ENCODE data around the gene COL11A1.

DNA sequence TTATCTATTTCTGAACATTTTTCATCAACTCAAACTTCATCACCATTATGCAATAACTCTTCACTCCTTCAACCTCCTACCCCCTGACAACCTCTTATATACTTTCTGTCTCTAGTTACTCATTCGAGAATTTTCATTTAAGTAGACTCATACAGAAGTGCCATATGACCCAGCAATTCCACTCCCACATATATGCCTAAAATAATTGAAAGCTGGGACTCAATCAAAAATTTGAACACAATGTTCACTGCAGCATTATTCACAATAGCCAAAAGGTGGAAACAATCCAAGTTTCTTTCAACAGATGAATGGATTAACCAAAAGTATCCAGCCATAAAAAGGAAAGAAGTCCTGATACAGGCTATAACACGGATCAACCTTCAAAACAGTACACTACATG is 24.1 kb downstream of the COL11A1 start:
- TF ChIP-seq CTCF (IDR thresholded peaks at IDR 0.05), result no peak
- no peak for TF ChIP-seq POLR2A (IDR thresholded peaks at IDR 0.05)
